CD4-positive, alpha-beta memory T cell (primary cell): ENCODE measurements around the gene PRELID1. TPM values are rescaled to one million over a fixed set of nuclear protein-coding genes. Genes with fewer than 3 reads are reported as not detected.
A peak's percentile ranks its signal among the peaks of the same experiment; 100 is the strongest.

ENCODE experiments used
- CTCF ChIA-PET: fragments of 350-600 bp; sonication (Branson Sonifier 250); formaldehyde crosslinking; loops from one replicate; lab custom pipeline; 2021; ENCODE audit warnings: inconsistent platforms; ENCODE audit not compliant: partially characterized antibody; lab: Charles Lee
- POLR2A ChIA-PET: fragments of 350-600 bp; sonication (Branson Sonifier 250); formaldehyde crosslinking; loops from one replicate; lab custom pipeline; 2021; ENCODE audit not compliant: partially characterized antibody; lab: Charles Lee
- DNase-seq, 5 donors: peaks; one replicate each; pipeline versions ENCODE4 v3.0.0 to v3.0.0-alpha.2; 2020 to 2022; ENCODE audit warnings: mixed read lengths in 1 of 5
- H3K27ac ChIP-seq: one replicate; pipeline ENCODE4 v1.7.0; 2013; ENCODE audit warnings: low read depth, low read length
- H3K27me3 ChIP-seq: 2 replicates; pipeline ENCODE4 v1.7.0; 2013; ENCODE audit warnings: mild to moderate bottlenecking, low read length, moderate library complexity; ENCODE audit not compliant: insufficient read depth
- H3K36me3 ChIP-seq: 2 replicates; pipeline ENCODE4 v1.7.0; 2013; ENCODE audit warnings: mild to moderate bottlenecking, low read length, moderate library complexity; ENCODE audit not compliant: insufficient read depth
- H3K4me1 ChIP-seq: 2 replicates; pipeline ENCODE4 v1.7.0; 2013; ENCODE audit warnings: mild to moderate bottlenecking, low read length, moderate library complexity; ENCODE audit not compliant: insufficient read depth
- H3K4me3 ChIP-seq, 2 donors: one replicate each; pipeline ENCODE4 v1.7.0; 2013; ENCODE audit warnings: low read length in 2 of 2, mild to moderate bottlenecking in 1 of 2
- H3K9me3 ChIP-seq, 2 donors: one replicate each; pipeline ENCODE4 v1.7.0; 2013; ENCODE audit warnings: low read length in 2 of 2, control low read depth in 1 of 2; ENCODE audit not compliant: control insufficient read depth in 1 of 2
- H3K27ac Mint-ChIP-seq, 7 donors: one replicate each; pipeline ENCODE4 v1.8.0; 2020 to 2021; ENCODE audit warnings: mixed read lengths in 7 of 7, mild to moderate bottlenecking in 6 of 7, inconsistent platforms in 3 of 7, moderate library complexity in 3 of 7
- H3K27me3 Mint-ChIP-seq, 2 donors: one replicate each; pipeline ENCODE4 v1.8.0; 2020 to 2021; ENCODE audit warnings: mixed read lengths in 2 of 2
- H3K36me3 Mint-ChIP-seq, 2 donors: one replicate each; pipeline ENCODE4 v1.8.0; 2020 to 2021; ENCODE audit warnings: mixed read lengths in 2 of 2, inconsistent platforms in 1 of 2, mild to moderate bottlenecking in 1 of 2
- H3K4me1 Mint-ChIP-seq, 4 donors: one replicate each; pipeline ENCODE4 v1.8.0; 2020 to 2021; ENCODE audit warnings: mixed read lengths in 4 of 4, mild to moderate bottlenecking in 1 of 4
- H3K4me3 Mint-ChIP-seq, 8 donors: one replicate each; pipeline ENCODE4 v1.8.0; 2020 to 2021; ENCODE audit warnings: mixed read lengths in 8 of 8, mild to moderate bottlenecking in 7 of 8, moderate library complexity in 6 of 8, inconsistent platforms in 3 of 8
- H3K9me3 Mint-ChIP-seq, 8 donors: one replicate each; pipeline ENCODE4 v1.8.0; 2020 to 2021; ENCODE audit warnings: mixed read lengths in 8 of 8, mild to moderate bottlenecking in 5 of 8, inconsistent platforms in 3 of 8, moderate library complexity in 1 of 8
- intact Hi-C: fragments of 100-400 bp; cut with micrococcal nuclease; formaldehyde crosslinking; loops from one replicate; pipeline ENCODE4 v1.15.1; 2023
- polyA plus RNA-seq, 2 donors: library from polyadenylated mRNA; unstranded; fragments of 300-500 nt; fragmentation: Illumina TruSeq; gene quantifications; one replicate each; pipeline ENCODE4 v1.2.3, GENCODE V29; 2021
- total RNA-seq, 2 experiments: library from RNA; stranded (reverse); gene quantifications; one replicate each; pipeline ENCODE4 v1.2.3, GENCODE V29; 2021

PRELID1 gene
- total and polyA plus RNA-seq, 4 experiments from 2014 or later = 70.9 to 229 (median 140) TPM

DNA sequence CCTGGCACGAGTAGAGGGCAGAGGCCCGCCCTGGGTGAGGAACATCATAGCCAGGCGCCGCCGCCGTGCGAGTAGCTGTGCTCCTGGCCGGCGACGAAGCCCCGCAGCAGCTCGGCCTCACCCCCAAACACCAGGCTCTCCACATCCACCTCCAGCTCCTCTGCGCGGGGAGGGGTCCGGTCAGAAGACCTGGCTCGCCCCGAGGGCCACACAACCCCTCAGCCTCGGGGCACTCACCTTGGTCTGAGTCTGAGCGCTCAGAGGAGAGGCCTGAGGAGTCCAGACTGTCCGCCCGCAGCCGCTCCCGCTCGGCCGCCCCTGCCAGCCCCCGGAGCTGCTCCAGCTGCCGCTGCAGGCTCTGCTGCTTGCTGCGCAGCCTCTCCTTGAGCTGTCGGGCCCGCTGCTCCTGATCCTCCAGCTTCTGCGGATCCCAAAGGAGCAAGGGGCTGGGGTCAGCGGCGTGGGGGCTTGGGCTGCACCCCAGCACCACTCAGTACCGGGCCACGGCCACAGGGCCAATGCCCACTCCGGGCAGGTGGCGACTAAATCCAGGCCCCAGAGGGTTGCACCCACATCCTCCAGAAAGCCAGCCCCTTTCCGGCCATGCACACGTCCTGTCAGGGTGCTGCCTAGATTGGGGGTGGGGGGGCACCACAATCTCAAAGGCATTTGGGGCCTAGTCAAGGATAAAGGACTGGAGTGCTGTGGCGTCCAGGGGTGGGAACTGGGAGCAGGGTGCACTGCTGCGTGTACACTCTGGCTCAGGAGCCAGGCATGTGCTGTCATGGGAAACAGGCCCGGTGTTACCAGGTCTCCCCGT is 4.2 kb downstream of the PRELID1 start:
- DNase-seq = peak in 1 of 5 donors; percentile 33
- Histone ChIP-seq H3K4me1 (peaks cover 66% of the 10 kb centered on the region), H3K9me3 (no peaks in the 10 kb centered on the region), H3K4me3 (no peak overlapping the region), H3K36me3 (peaks cover 10% of the 10 kb centered on the region), H3K27me3 (no peaks in the 10 kb centered on the region), H3K27ac (no peak overlapping the region)
- CTCF ChIA-PET = interaction anchor here (0.5 to 7.4 kb wide), 11 partner anchors 11 to 195 kb away, joined by 3 to 69 read pairs (median 33); partner anchors contain the start of gene PDLIM7
- H3K27ac Mint-ChIP-seq = peak overlapping the region in 1 of 7 donors; percentile 89
- H3K4me1 Mint-ChIP-seq = peaks cover 31 to 79% (median 53%) of the 10 kb centered on the region in 4 donors
- H3K36me3 Mint-ChIP-seq = peaks cover 18 to 34% of the 10 kb centered on the region in 2 donors
- H3K9me3 Mint-ChIP-seq = peaks cover 0 to 7% (median 0%) of the 10 kb centered on the region in 8 donors
- intact Hi-C loops = loop anchor here (2.0 kb wide), 1 partner anchor 193 kb away; no protein-coding TSS in a partner anchor
- H3K4me3 Mint-ChIP-seq = no peak overlapping the region
- POLR2A ChIA-PET = interaction anchor here (0.8 to 1.2 kb wide), 2 partner anchors 11 to 193 kb away, joined by 3 read pairs; no protein-coding TSS in a partner anchor
- H3K27me3 Mint-ChIP-seq = no peaks in the 10 kb centered on the region

DNA sequence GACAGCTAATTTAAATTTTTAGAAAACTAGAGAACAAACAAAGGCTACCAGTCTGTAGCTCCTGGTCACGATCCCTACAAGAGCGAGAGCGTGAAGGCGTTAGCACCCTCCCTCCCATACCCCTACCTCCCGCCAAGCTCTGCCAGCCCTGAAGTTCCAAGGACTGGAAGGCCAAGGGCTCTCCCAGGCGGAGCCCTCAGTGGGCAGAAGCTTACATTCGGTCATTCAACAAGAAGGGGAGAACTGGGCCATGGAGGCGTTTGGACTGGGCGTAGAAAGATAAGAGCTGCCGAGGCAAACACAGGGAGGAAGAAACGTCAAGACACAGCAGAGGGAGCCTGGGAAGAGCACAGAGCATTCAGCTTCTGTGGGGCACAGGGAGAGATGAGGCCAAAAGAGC is 5.1 kb downstream of the PRELID1 start:
- Histone ChIP-seq H3K27ac (no peak overlapping the region), H3K4me1 (peaks cover 68% of the 10 kb centered on the region), H3K4me3 (no peak overlapping the region), H3K9me3 (no peaks in the 10 kb centered on the region), H3K36me3 (peaks cover 10% of the 10 kb centered on the region), H3K27me3 (no peaks in the 10 kb centered on the region)
- ChIA-PET CTCF (interaction anchor here (0.5 to 7.4 kb wide), 26 partner anchors 8 to 195 kb away, joined by 3 to 69 read pairs (median 8); partner anchors contain the start of genes LMAN2, PDLIM7 and RGS14), POLR2A (interaction anchor here (0.6 to 5.5 kb wide), 7 partner anchors 9 to 192 kb away, joined by 3 to 31 read pairs (median 4); partner anchors contain the start of gene PRR7)
- Mint-ChIP-seq H3K4me1 (peaks cover 32 to 76% (median 56%) of the 10 kb centered on the region in 4 donors), H3K27me3 (no peaks in the 10 kb centered on the region), H3K27ac (peak overlapping the region in 3 of 7 donors; percentile 53 to 70 (median 68)), H3K4me3 (peak overlapping the region in 1 of 8 donors; percentile 61), H3K36me3 (peaks cover 18 to 34% of the 10 kb centered on the region in 2 donors), H3K9me3 (peaks cover 0 to 4% (median 0%) of the 10 kb centered on the region in 8 donors)
- DNase-seq = no peak
- intact Hi-C loops = loop anchor here (2.0 kb wide), 1 partner anchor 192 kb away; no protein-coding TSS in a partner anchor

DNA sequence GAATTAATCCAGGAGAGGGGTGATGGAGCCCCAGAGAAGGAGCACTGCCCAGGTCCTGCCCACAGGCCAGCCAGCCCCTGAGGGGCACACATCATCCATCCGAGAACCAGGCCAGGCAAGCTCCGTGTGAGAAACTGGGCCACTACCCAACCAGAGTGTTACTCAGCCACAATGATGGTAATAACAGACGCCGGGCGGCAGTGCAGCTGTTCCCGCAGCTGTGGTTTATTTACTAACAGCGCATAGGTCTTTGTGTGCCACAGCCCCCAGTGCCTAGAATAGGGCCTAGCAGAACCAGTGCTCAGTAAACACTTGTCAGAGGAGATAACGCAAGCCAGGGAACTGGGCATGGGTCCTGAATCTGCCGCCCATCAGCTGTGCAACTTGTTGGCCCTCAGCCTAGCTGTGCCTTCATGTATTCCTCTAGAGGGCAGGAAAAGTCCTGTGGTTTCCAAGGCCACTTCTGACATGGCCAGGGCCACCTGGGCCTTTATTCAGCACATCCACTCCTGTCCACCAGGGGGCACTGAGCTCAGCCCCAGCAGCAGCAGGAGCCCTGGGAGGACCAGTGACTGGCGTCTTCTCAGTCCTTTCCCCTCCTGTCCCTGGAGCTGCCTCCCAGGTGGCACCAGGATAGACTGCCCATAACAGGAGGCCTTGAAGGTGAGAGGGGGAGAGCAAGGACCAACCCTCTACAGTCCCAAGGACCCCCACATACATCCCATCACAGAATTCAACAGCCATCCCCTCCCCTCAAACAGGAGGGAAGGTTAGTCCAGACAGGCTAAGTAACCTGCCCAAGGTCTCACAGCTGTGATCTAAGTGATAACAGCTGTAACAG is 6.0 kb downstream of the PRELID1 start:
- intact Hi-C loops = loop anchor here (2.0 kb wide), 1 partner anchor 191 kb away; no protein-coding TSS in a partner anchor
- Mint-ChIP-seq H3K27me3 (no peaks in the 10 kb centered on the region), H3K4me3 (peak overlapping the region; percentile 26 to 87 (median 51)), H3K27ac (peak overlapping the region in 6 of 7 donors; percentile 37 to 85 (median 72)), H3K36me3 (peaks cover 18 to 27% of the 10 kb centered on the region in 2 donors), H3K9me3 (peaks cover 0 to 4% (median 0%) of the 10 kb centered on the region in 8 donors), H3K4me1 (peaks cover 30 to 68% (median 50%) of the 10 kb centered on the region in 4 donors)
- H3K4me3 ChIP-seq = no peak overlapping the region
- no peaks in the 10 kb centered on the region for H3K27me3 ChIP-seq
- no peaks in the 10 kb centered on the region for H3K9me3 ChIP-seq
- ChIA-PET CTCF (interaction anchor here (0.6 to 7.4 kb wide), 45 partner anchors 8 to 283 kb away, joined by 3 to 69 read pairs (median 5); partner anchors contain the start of genes LMAN2, PDLIM7, RGS14 and TMED9), POLR2A (interaction anchor here (0.8 to 5.5 kb wide), 14 partner anchors 8 to 191 kb away, joined by 3 to 31 read pairs (median 4); partner anchors contain the start of genes GRK6, LMAN2, PRR7 and RGS14)
- peaks cover 63% of the 10 kb centered on the region for H3K4me1 ChIP-seq
- DNase-seq = peak; percentile 68 to 75 (median 72)
- H3K27ac ChIP-seq = no peak overlapping the region
- peaks cover 10% of the 10 kb centered on the region for H3K36me3 ChIP-seq

DNA sequence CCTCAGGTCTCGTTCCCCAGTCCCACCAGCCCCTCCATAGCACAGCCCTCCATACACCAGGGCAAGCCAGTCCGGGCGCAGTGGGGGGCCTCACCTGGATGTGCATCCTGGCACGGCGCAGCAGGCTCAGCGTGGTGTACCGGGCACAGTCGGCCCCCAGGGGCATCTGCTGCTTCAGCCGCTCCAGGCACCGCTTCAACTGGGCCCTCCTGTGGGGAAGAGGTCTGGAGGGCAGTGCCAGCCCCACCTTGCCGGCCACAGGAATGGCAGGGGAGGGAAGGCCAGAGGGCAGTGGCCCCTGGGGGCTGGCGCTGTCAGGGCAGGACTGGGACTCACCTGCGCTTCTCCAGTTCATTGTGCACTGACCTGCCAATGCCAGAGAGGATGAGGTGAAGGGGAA is 6.7 kb downstream of the PRELID1 start:
- no peaks in the 10 kb centered on the region for H3K27me3 Mint-ChIP-seq
- peaks cover 10% of the 10 kb centered on the region for H3K36me3 ChIP-seq
- intact Hi-C loops = no loop called here
- no peak overlapping the region for H3K4me3 ChIP-seq
- no peak for DNase-seq
- peaks cover 56% of the 10 kb centered on the region for H3K4me1 ChIP-seq
- no peaks in the 10 kb centered on the region for H3K27me3 ChIP-seq
- no peak overlapping the region for H3K27ac ChIP-seq
- H3K4me3 Mint-ChIP-seq = peak overlapping the region in 3 of 8 donors; percentile 66 to 75 (median 70)
- peaks cover 26 to 60% (median 43%) of the 10 kb centered on the region in 4 donors for H3K4me1 Mint-ChIP-seq
- peaks cover 0 to 4% (median 0%) of the 10 kb centered on the region in 8 donors for H3K9me3 Mint-ChIP-seq
- POLR2A ChIA-PET = interaction anchor here (1.1 to 5.5 kb wide), 11 partner anchors 11 to 154 kb away, joined by 3 to 31 read pairs (median 5); partner anchors contain the start of genes GRK6, LMAN2, PRR7 and RGS14
- H3K9me3 ChIP-seq = no peaks in the 10 kb centered on the region
- CTCF ChIA-PET = interaction anchor here (0.6 to 7.4 kb wide), 37 partner anchors 9 to 224 kb away, joined by 3 to 69 read pairs (median 5); partner anchors contain the start of genes LMAN2, PDLIM7 and RGS14
- peaks cover 15 to 19% of the 10 kb centered on the region in 2 donors for H3K36me3 Mint-ChIP-seq
- peak overlapping the region in 2 of 7 donors; percentile 61 to 85 for H3K27ac Mint-ChIP-seq

DNA sequence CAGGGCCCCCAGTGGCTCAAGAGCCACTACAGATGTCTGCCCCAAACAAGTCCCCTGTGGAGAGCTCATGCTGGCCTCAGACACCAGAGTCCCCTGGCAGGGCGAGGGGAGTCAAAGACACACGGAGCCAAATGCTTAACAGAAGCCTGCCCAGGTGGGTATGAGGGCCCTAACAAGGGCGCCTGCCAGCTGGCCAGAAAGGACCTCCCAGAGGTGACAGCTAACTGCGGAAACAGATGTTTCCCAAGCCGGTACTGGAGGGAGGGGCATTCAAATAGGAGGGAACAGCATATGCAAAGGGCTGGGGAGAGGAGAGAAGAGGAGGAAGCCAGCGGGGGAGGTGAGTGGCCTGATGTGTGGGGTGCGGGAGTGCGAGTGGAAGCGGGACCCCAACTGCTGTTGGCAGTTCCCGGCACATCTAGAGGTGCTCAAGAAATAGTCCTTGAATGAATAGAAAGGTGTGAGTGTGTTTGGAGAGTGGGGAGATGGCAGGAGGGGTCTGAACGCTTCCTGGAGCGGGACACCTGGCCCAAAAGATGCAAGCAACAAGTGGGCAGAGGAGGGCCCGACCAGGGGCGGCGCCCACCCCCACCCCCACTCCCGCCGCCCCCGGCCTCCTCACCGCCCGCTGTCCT is 7.3 kb downstream of the PRELID1 start:
- H3K36me3 ChIP-seq = peaks cover 10% of the 10 kb centered on the region
- POLR2A ChIA-PET = interaction anchor here (1.0 to 5.5 kb wide), 9 partner anchors 11 to 154 kb away, joined by 3 to 31 read pairs (median 4); partner anchors contain the start of genes GRK6 and LMAN2
- peak overlapping the region; percentile 11 to 83 (median 61) for H3K27ac Mint-ChIP-seq
- peaks cover 50% of the 10 kb centered on the region for H3K4me1 ChIP-seq
- peaks cover 0 to 4% (median 0%) of the 10 kb centered on the region in 8 donors for H3K9me3 Mint-ChIP-seq
- CTCF ChIA-PET = interaction anchor here (0.5 to 7.4 kb wide), 26 partner anchors 8 to 198 kb away, joined by 3 to 69 read pairs (median 8); partner anchors contain the start of genes LMAN2, PDLIM7 and RGS14
- H3K4me3 Mint-ChIP-seq = peak overlapping the region; percentile 70 to 86 (median 74)
- DNase-seq = no peak
- intact Hi-C loops = no loop called here
- no peak overlapping the region for H3K27ac ChIP-seq
- H3K27me3 ChIP-seq = no peaks in the 10 kb centered on the region
- no peaks in the 10 kb centered on the region for H3K9me3 ChIP-seq
- H3K36me3 Mint-ChIP-seq = peaks cover 11 to 14% of the 10 kb centered on the region in 2 donors
- no peak overlapping the region for H3K4me3 ChIP-seq
- peaks cover 23 to 55% (median 38%) of the 10 kb centered on the region in 4 donors for H3K4me1 Mint-ChIP-seq
- H3K27me3 Mint-ChIP-seq = no peaks in the 10 kb centered on the region

DNA sequence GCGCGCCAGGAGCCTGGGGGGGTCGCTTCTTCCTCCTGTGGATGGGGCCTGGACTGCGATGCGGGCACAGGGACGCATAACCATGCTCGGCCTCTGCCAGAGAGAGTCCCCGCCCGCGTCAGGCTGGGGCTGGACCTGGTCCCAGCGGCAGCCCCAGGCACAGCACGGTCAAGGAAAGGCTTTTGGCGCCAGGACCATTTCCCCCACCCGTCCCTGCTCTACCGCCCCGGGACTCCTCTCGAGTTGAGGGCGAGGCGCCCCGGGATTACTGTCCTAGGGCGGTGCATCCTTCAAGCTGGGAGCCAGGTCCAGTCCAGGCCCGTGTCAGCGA is 7.8 kb downstream of the PRELID1 start:
- peaks cover 0 to 4% (median 0%) of the 10 kb centered on the region in 8 donors for H3K9me3 Mint-ChIP-seq
- peaks cover 10% of the 10 kb centered on the region for H3K36me3 ChIP-seq
- H3K27ac ChIP-seq = peak overlapping the region; percentile 49
- H3K27ac Mint-ChIP-seq = peak overlapping the region in 2 of 7 donors; percentile 17 to 29
- peaks cover 46% of the 10 kb centered on the region for H3K4me1 ChIP-seq
- peak overlapping the region in 7 of 8 donors; percentile 21 to 86 (median 59) for H3K4me3 Mint-ChIP-seq
- POLR2A ChIA-PET = interaction anchor here (1.0 to 5.5 kb wide), 7 partner anchors 12 to 151 kb away, joined by 3 to 31 read pairs (median 4); partner anchors contain the start of genes LMAN2 and RGS14
- intact Hi-C loops = no loop called here
- H3K4me3 ChIP-seq = peak overlapping the region in 1 of 2 donors; percentile 64
- H3K9me3 ChIP-seq = no peaks in the 10 kb centered on the region
- H3K27me3 ChIP-seq = no peaks in the 10 kb centered on the region
- DNase-seq = no peak
- CTCF ChIA-PET = interaction anchor here (0.5 to 9.2 kb wide), 7 partner anchors 8 to 191 kb away, joined by 4 to 78 read pairs (median 39); no protein-coding TSS in a partner anchor
- H3K36me3 Mint-ChIP-seq = peaks cover 6 to 9% of the 10 kb centered on the region in 2 donors
- H3K4me1 Mint-ChIP-seq = peaks cover 20 to 55% (median 34%) of the 10 kb centered on the region in 4 donors
- H3K27me3 Mint-ChIP-seq = no peaks in the 10 kb centered on the region
